Jurkat, Clone E6-1 (cell line): ENCODE measurements around the gene MISP.
"Not testable (repeated sequence)": the region's sequence is repeated elsewhere in the genome, so short reads cannot be mapped to it uniquely, and the experiment has no call there.

Source experiments
- DNase-seq: peaks from one replicate; pipeline ENCODE4 v3.0.0-alpha.2; 2011; ENCODE audit warnings: low read depth, low spot score
- H3K4me3 ChIP-seq: 2 replicates; pipeline ENCODE4 v1.5.1; 2011; ENCODE audit warnings: mild to moderate bottlenecking, low read length, control low read depth, moderate library complexity

The MISP gene

DNA sequence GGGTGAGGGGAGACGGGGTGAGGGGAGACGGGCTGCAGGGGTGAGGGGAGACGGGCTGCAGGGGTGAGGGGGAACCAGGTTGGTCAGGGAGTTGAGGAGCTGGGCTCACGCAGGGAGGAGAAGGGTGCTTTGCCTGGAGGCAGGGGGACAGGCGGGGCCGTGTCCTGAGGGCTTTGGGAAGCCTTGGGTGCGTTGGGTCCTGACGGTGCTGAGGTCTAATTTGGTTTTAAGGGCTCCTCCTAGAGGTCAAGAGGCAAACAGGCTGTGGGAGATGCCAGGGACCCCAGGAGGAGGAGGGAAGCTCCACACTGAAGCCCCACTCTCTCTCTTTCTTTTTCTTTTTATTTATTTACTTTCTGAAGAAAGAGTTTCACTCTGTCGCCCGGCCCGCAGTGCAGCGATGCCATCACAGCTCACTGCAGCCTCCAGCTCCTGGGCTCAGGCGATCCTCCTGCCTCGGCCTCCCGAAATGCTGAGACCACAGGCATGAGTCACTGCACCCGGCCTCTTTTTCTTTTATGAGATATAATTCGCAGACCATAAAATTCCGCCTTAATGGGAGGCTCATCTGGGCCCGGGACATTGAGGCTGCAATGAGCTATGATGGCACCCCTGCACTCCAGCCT is 9.3 kb upstream of the MISP start:
- DNase-seq: peak; percentile 41

GRCh38 chr19:742540-743075 is 8.3 kb upstream of the MISP start:
- H3K4me3 ChIP-seq: no peak overlapping the region
- DNase-seq: no peak

More for the DNA sequence above, 9.3 kb upstream of the MISP start:
- no peak overlapping the region for H3K4me3 ChIP-seq

- DNase-seq: no peak
- H3K4me3 ChIP-seq: no peak overlapping the region
Measured at GRCh38 chr19:743168-743687, 7.7 kb upstream of the MISP start.

GRCh38 chr19:745138-745537 is 5.8 kb upstream of the MISP start:
- not testable (repeated sequence) for H3K4me3 ChIP-seq, DNase-seq

GRCh38 chr19:746208-746819 is 4.6 kb upstream of the MISP start:
- DNase-seq: no peak
- H3K4me3 ChIP-seq: no peak overlapping the region

DNA sequence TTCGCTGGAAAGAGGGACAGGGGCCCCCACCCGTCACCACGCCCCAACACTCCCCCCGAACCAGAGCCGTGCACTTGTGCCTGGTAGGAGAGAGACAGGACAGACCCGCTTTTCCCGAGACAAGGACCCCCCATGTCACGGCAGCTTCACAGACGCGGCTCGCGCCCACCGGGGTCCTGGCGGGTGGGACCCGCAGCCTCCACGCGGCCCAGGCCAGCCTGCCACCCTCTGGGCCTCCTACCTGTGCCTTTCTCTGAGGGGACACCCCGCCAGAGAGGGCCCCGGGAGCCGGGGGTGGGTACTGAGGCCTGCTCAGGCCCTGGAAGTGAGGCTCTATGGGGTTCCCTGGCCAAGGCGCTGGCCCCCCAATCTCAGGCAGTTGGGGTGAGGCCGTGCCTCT is 4.0 kb upstream of the MISP start:
- DNase-seq: no peak
- H3K4me3 ChIP-seq: no peak overlapping the region

DNA sequence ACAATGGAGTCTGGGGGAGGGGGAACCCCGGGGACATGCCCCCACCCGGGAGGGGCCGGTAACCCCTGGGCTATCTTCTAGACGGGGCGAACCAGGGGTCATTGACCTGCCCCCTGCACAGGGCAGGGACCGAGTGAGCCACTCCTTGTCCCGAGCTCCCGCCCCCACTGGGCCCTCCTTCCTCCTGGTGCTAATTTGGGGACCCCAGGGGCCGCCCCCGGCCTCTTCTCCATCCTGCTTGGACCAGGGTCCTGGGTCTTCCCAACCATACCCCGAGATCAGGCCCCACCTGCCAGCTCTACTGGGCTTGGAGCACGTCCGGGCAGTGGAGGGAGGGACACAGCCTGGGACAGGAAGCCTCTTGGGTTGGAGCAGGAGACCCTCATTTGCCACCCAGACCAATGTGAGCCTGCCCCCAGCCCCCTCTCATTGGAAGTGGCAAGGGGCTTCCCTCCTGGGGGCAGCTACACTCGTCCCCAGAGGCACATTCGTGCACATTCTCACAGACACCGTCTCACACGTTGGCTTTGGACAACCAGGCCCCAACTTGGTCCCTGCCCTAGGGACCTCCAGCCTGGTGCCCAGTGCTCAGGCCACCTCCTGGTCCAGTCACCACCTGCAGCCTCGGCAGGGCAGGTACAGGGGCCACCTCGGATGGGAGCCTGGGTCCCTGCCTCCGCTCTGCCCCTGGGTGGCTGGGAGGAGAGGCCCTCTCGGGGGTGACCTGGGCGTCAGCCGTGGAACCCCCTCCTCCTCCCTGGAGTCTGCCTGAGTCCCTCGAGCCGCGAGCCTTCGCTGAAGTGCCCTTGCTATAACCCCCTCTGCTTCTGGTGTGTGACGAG is 3.3 kb upstream of the MISP start:
- H3K4me3 ChIP-seq: no peak overlapping the region
- DNase-seq: no peak

- no peak for DNase-seq
- H3K4me3 ChIP-seq: no peak overlapping the region
Measured at GRCh38 chr19:748274-748598, 2.7 kb upstream of the MISP start.

DNA sequence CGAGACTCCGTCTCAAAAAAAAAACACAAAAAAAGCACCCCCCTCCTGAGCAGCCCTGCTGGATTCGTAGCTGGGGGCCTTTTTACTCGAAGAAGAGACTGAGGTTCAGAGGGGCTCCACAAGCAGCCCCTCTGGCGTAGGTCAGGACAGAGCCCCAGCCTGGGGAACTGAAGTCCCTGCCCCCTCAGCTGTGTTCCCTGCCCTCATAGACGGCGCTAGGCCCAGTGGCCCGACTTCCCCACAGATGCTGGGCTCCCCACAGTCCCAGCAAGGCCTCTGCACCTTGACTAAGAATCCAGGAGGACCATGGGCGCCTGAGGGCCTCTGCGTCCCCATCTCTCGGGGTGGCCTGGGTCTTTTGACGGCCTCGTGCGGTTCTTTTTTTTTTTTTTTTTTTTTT is 1.1 kb upstream of the MISP start:
- DNase-seq: no peak
- no peak overlapping the region for H3K4me3 ChIP-seq

- DNase-seq: no peak
- H3K4me3 ChIP-seq: no peak overlapping the region
Measured at GRCh38 chr19:751501-752341, 809 bp downstream of the MISP start.

DNA sequence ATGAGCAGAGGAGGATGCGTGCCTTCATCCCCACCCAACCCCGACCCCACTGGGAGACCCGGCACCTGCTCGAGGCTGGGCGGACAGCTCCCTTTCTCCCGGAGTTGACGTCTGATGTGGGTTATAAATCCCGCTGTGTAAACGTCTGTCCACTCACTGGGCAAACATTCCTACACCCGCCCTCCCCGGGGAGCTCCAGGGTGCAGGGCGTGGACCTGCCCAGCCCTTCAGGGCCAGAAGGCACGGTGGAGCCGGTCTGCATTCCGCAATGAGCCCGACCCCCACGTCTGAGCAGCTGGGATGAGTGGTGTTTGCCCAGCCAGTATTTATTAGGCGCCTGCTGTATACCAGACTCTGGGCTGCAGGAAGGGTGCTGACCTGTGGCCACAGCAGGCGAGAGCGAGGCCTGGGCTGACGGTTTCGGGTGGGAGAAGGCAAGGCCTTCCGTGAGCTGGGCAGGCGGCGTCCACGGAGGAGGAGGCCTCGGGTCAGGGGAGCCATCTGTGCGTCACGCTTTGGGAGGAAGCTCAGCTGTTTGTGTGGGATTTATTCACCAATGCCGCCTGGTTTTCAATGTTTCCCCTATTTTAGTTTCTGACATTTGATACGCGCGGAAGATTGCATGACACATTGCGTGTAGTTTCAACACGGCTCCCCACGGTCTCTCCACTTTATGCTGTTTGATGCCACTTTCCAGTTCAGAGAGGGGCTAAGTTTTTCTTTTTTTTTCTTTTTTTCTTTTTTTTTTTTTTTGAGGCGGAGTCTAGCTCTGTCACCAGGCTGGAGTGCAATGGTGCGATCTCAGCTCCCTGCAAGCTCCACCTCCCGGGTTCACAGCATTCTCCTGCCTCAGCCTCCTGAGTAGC is 2.0 kb downstream of the MISP start:
- H3K4me3 ChIP-seq: no peak overlapping the region
- DNase-seq: no peak

DNA sequence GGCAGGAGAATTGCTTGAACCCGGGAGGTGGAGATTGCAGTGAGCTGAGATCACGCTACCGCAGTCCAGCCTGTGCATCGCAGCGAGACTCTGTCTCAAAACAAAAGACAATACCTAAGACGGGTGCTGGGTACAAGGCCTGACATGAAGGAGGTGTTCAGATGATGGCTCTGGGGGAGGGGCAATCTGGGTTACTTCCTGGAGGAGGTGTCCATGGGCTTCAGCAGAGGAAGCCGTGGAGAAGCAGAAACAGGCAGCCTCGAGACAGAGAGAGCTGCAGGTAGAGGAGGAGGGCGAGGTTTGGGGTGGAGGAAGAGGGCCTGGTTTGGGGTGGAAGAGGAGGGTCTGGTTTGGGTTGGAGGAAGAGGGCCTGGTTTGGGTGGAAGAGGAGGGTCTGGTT is 3.6 kb downstream of the MISP start:
- DNase-seq: no peak
- H3K4me3 ChIP-seq: no peak overlapping the region

DNA sequence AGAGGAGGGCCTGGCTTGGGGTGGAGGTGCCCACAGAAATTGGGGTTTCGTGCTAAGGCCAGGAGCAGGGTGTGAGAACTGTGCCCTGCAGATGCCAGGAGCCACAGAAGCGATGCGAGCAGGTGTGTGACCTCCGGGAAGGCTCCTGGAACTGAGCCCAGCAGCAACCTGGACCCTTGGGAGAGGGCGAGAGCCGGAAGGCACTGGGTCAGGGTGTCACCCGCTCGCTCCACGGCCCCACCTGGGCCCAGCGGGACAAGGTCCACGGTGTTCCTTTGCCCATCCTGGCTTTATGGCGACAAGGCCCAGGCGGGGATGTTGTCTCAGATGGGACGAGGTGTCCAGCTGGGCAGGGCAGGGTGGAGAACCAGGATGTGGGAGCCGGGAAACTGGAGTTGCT is 4.2 kb downstream of the MISP start:
- no peak overlapping the region for H3K4me3 ChIP-seq
- no peak for DNase-seq

GRCh38 chr19:756236-756635 is 5.3 kb downstream of the MISP start:
- peak; percentile 43 for DNase-seq
- H3K4me3 ChIP-seq: no peak overlapping the region

- no peak overlapping the region for H3K4me3 ChIP-seq
- DNase-seq: no peak
Measured at GRCh38 chr19:756821-757688, 6.1 kb downstream of the MISP start.

DNA sequence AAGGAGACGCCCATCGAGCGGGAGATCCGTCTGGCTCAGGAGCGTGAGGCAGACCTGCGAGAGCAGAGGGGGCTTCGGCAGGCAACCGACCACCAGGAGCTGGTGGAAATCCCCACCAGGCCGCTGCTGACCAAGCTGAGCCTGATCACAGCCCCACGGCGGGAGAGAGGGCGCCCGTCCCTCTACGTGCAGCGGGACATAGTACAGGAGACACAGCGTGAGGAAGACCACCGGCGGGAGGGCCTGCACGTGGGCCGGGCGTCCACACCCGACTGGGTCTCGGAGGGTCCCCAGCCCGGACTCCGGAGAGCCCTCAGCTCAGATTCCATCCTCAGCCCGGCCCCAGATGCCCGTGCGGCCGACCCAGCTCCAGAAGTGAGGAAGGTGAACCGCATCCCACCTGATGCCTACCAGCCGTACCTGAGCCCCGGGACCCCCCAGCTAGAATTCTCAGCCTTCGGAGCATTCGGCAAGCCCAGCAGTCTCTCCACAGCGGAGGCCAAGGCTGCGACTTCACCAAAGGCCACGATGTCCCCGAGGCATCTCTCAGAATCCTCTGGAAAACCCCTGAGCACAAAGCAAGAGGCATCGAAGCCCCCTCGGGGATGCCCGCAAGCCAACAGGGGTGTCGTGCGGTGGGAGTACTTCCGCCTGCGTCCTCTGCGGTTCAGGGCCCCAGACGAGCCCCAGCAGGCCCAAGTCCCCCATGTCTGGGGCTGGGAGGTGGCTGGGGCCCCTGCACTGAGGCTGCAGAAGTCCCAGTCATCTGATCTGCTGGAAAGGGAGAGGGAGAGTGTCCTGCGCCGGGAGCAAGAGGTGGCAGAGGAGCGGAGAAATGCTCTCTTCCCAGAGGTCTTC is 7.1 kb downstream of the MISP start:
- no peak overlapping the region for H3K4me3 ChIP-seq
- no peak for DNase-seq

- no peak for DNase-seq
- H3K4me3 ChIP-seq: no peak overlapping the region
Measured at GRCh38 chr19:763181-763580, 12.3 kb downstream of the MISP start.
